K562 (cell line): ENCODE results near the gene ZER1. TPM values are rescaled to one million over a fixed set of nuclear protein-coding genes. Genes with fewer than 3 reads are reported as not detected.

Source experiments
- CSDE1 ChIP-seq, 2 experiments: fragments of 450-650 bp; IDR thresholded peaks; 2 replicates each; pipeline ENCODE4 v1.6.1; 2016; ENCODE audit warnings: mild to moderate bottlenecking in 1 of 2
- FIP1L1 ChIP-seq: fragments of 200-400 bp; formaldehyde crosslinking; IDR thresholded peaks from 2 replicates; pipeline ENCODE4 v1.6.1; 2018; ENCODE audit warnings: mild to moderate bottlenecking, low read depth, low read length; ENCODE audit not compliant: poor library complexity, severe bottlenecking
- MXI1 ChIP-seq: IDR thresholded peaks from 2 replicates; pipeline ENCODE4 v1.6.1; 2011; ENCODE audit warnings: low read depth, mild to moderate bottlenecking, improper control_type of control experiment, low read length
- MYC ChIP-seq, 2 experiments: fragments of 250-450 bp in 1 of 2; sonication (Bioruptor Pico) in 1 of 2; IDR thresholded peaks; 2 replicates each; pipeline versions ENCODE4 v1.5.1 to v1.6.1; 2012 to 2021; ENCODE audit warnings: low read depth in 2 of 2, borderline replicate concordance in 1 of 2, improper control_type of control experiment in 1 of 2, low read length in 1 of 2, mild to moderate bottlenecking in 1 of 2, moderate library complexity in 1 of 2
- NFIX ChIP-seq: fragments of 250-450 bp; sonication (Bioruptor Pico); IDR thresholded peaks from 2 replicates; pipeline ENCODE4 v1.4.0; 2020; ENCODE audit warnings: low read depth, mild to moderate bottlenecking, moderate library complexity
- POLR2G ChIP-seq: fragments of 200-400 bp; formaldehyde crosslinking; IDR thresholded peaks from 2 replicates; pipeline ENCODE4 v1.6.1; 2017; ENCODE audit warnings: low read depth, mild to moderate bottlenecking, antibody characterized with exemption, low read length, moderate library complexity
- SIN3B ChIP-seq: fragments of 450-650 bp; IDR thresholded peaks from 2 replicates; pipeline ENCODE4 v1.6.1; 2017; ENCODE audit warnings: low read depth, mild to moderate bottlenecking, moderate library complexity
- STAT5B ChIP-seq: fragments of 250-450 bp; sonication (Bioruptor Pico); IDR thresholded peaks from 2 replicates; pipeline ENCODE4 v1.8.0; 2021; ENCODE audit warnings: mild to moderate bottlenecking, inconsistent platforms
- U2AF2 ChIP-seq: fragments of 200-400 bp; formaldehyde crosslinking; optimal IDR thresholded peaks from 2 replicates; pipeline ENCODE3; 2017; ENCODE audit warnings: low read depth, mild to moderate bottlenecking, low read length
- ZFP30 ChIP-seq: fragments of 250-450 bp; sonication (Bioruptor Pico); IDR thresholded peaks from 2 replicates; pipeline ENCODE4 v1.8.0; 2022; ENCODE audit warnings: moderate library complexity, mild to moderate bottlenecking, inconsistent platforms, borderline replicate concordance
- ZNF583 ChIP-seq: fragments of 250-450 bp; sonication (Bioruptor Pico); IDR thresholded peaks from 2 replicates; pipeline ENCODE4 v1.4.0; 2020
- ZNF76 ChIP-seq: fragments of 250-450 bp; sonication (Bioruptor Pico); IDR thresholded peaks from 2 replicates; pipeline ENCODE4 v1.4.0; 2020; ENCODE audit warnings: mild to moderate bottlenecking, moderate library complexity, borderline replicate concordance
- polyA plus RNA-seq, 8 experiments: library from polyadenylated mRNA; depleted of rRNA in 4 of 8; stranded (reverse) in 5 of 8; unstranded in 3 of 8; fragments of >200 nt; fragmentation: Nextera tagmentation in 2 of 8; fragmentation: Illumina TruSeq in 1 of 8; extraction: Ambion mirVana in 2 of 8; extraction: Trizol in 1 of 8; gene quantifications; 2 replicates each; pipeline versions ENCODE4 v1.2.1 to v1.2.3, GENCODE V29; 2011 to 2014; ENCODE audit warnings: inconsistent platforms in 1 of 8, missing spikeins in 1 of 8
- total RNA-seq, 7 experiments: library from RNA; depleted of rRNA in 6 of 7; stranded (reverse); fragments of >200 nt in 6 of 7; fragmentation: Illumina TruSeq in 2 of 7; extraction: Trizol in 2 of 7; gene quantifications; 2 replicates each; pipeline versions ENCODE4 v1.2.1 to v1.2.3, GENCODE V29; 2011 to 2021; ENCODE audit warnings: low replicate concordance in 1 of 7
- TF ChIP-seq, protein P1 (sequence below): sonication (generic); formaldehyde crosslinking; IDR thresholded peaks from 2 replicates; pipeline ENCODE4 v1.8.0; 2023; ENCODE audit warnings: mild to moderate bottlenecking, missing genetic modification reagents
- TF ChIP-seq, protein P2 (sequence below), 3 experiments: fragments of 200-800 bp in 1 of 3; sonication (Bioruptor generic) in 1 of 3; sonication (generic) in 1 of 3; formaldehyde crosslinking in 1 of 3; IDR thresholded peaks; 2 replicates each; pipeline versions ENCODE4 v1.6.1 to v1.8.0; 2016 to 2022; ENCODE audit warnings: mild to moderate bottlenecking in 2 of 3, missing compliant biosample characterization in 2 of 3, missing genetic modification characterization in 2 of 3, missing genetic modification reagents in 1 of 3
- TF ChIP-seq, protein P3 (sequence below): fragments of 450-650 bp; formaldehyde crosslinking; IDR thresholded peaks from 2 replicates; pipeline ENCODE4 v1.4.0; 2020; ENCODE audit warnings: mild to moderate bottlenecking, mixed read lengths
- TF ChIP-seq, protein P4 (sequence below): fragments of 250-450 bp; sonication (Bioruptor Pico); IDR thresholded peaks from 2 replicates; pipeline ENCODE4 v1.4.0; 2020; ENCODE audit warnings: mild to moderate bottlenecking, moderate library complexity

ZER1 gene
- total and polyA plus RNA-seq, 9 of the 15 experiments (the other 6 are each of a cell fraction or from before 2014, with no cell fraction given), result 0.07 to 10.7 (median 6.2) TPM

DNA sequence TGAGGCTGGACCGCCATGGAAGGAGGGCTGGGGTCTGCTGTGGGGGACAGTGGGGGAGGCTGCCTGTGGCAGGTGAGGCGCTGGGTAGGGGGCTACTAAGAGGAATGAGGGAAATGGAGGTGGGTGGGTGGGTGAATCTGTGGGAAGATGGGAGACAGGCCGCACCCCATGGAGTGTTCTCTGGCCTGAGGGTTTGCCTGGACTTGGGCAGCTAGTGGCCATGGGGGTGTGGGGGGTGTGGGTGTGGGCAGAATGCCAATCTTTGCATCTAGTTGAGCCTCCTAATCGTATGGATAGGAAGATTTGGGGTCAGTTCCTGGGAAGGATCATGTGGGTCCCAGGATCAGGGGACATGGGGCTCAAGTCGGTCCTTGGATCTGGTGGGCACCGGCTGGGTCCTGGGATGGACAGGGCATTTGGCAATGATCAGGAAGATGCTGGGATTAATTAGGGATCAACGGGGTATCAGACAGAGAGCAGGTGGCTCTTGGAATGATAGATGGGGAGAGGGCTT is 48.3 kb downstream of the ZER1 start (continued):
- TF ChIP-seq, protein P1, sequence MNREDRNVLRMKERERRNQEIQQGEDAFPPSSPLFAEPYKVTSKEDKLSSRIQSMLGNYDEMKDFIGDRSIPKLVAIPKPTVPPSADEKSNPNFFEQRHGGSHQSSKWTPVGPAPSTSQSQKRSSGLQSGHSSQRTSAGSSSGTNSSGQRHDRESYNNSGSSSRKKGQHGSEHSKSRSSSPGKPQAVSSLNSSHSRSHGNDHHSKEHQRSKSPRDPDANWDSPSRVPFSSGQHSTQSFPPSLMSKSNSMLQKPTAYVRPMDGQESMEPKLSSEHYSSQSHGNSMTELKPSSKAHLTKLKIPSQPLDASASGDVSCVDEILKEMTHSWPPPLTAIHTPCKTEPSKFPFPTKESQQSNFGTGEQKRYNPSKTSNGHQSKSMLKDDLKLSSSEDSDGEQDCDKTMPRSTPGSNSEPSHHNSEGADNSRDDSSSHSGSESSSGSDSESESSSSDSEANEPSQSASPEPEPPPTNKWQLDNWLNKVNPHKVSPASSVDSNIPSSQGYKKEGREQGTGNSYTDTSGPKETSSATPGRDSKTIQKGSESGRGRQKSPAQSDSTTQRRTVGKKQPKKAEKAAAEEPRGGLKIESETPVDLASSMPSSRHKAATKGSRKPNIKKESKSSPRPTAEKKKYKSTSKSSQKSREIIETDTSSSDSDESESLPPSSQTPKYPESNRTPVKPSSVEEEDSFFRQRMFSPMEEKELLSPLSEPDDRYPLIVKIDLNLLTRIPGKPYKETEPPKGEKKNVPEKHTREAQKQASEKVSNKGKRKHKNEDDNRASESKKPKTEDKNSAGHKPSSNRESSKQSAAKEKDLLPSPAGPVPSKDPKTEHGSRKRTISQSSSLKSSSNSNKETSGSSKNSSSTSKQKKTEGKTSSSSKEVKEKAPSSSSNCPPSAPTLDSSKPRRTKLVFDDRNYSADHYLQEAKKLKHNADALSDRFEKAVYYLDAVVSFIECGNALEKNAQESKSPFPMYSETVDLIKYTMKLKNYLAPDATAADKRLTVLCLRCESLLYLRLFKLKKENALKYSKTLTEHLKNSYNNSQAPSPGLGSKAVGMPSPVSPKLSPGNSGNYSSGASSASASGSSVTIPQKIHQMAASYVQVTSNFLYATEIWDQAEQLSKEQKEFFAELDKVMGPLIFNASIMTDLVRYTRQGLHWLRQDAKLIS (CRISPR knock-in tag), result no peak
- TF ChIP-seq ZFP30 (CRISPR knock-in tag) (no peak), POLR2G (no peak), NFIX (CRISPR knock-in tag) (no peak), STAT5B (CRISPR knock-in tag) (no peak), MYC (IDR thresholded peaks at IDR 0.05; ENCODE audit: low read depth, low read length) (no peak), MYC (CRISPR knock-in tag; IDR thresholded peaks at IDR 0.05; ENCODE audit: borderline replicate concordance, low read depth) (peak; percentile 18; the same call in 1 of the 2 replicates), SIN3B (no peak), MXI1 (no peak), ZNF76 (CRISPR knock-in tag) (no peak), U2AF2 (no peak), ZNF583 (CRISPR knock-in tag) (no peak), CSDE1 (IDR thresholded peaks at IDR 0.05) (no peak), FIP1L1 (no peak)
- TF ChIP-seq, protein P2, sequence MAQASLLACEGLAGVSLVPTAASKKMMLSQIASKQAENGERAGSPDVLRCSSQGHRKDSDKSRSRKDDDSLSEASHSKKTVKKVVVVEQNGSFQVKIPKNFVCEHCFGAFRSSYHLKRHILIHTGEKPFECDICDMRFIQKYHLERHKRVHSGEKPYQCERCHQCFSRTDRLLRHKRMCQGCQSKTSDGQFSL (CRISPR knock-in tag; IDR thresholded peaks at IDR 0.05), result peak; percentile 89
- TF ChIP-seq, protein P2 (tag; IDR thresholded peaks at IDR 0.05), result peak in 1 of 2 experiments; percentile 58; a peak in 1 of 4 replicates
- TF ChIP-seq, protein P3, sequence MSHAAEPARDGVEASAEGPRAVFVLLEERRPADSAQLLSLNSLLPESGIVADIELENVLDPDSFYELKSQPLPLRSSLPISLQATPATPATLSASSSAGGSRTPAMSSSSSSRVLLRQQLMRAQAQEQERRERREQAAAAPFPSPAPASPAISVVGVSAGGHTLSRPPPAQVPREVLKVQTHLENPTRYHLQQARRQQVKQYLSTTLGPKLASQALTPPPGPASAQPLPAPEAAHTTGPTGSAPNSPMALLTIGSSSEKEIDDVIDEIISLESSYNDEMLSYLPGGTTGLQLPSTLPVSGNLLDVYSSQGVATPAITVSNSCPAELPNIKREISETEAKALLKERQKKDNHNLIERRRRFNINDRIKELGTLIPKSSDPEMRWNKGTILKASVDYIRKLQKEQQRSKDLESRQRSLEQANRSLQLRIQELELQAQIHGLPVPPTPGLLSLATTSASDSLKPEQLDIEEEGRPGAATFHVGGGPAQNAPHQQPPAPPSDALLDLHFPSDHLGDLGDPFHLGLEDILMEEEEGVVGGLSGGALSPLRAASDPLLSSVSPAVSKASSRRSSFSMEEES (CRISPR knock-in tag), result no peak
- TF ChIP-seq, protein P4, sequence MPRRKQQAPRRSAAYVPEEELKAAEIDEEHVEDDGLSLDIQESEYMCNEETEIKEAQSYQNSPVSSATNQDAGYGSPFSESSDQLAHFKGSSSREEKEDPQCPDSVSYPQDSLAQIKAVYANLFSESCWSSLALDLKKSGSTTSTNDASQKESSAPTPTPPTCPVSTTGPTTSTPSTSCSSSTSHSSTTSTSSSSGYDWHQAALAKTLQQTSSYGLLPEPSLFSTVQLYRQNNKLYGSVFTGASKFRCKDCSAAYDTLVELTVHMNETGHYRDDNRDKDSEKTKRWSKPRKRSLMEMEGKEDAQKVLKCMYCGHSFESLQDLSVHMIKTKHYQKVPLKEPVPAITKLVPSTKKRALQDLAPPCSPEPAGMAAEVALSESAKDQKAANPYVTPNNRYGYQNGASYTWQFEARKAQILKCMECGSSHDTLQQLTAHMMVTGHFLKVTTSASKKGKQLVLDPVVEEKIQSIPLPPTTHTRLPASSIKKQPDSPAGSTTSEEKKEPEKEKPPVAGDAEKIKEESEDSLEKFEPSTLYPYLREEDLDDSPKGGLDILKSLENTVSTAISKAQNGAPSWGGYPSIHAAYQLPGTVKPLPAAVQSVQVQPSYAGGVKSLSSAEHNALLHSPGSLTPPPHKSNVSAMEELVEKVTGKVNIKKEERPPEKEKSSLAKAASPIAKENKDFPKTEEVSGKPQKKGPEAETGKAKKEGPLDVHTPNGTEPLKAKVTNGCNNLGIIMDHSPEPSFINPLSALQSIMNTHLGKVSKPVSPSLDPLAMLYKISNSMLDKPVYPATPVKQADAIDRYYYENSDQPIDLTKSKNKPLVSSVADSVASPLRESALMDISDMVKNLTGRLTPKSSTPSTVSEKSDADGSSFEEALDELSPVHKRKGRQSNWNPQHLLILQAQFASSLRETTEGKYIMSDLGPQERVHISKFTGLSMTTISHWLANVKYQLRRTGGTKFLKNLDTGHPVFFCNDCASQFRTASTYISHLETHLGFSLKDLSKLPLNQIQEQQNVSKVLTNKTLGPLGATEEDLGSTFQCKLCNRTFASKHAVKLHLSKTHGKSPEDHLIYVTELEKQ (CRISPR knock-in tag), result no peak
